Right atrium auricular region (tissue), 2 donors: ENCODE measurements around the gene FTL. TPM values are rescaled to one million over a fixed set of nuclear protein-coding genes. Genes with fewer than 3 reads are reported as not detected.

Experiments
- DNase-seq: peaks from one replicate; pipeline ENCODE4 v3.0.0-alpha.2; 2019; ENCODE audit warnings: low spot score
- H3K27ac ChIP-seq, 2 donors: fragments of 200-600 bp; sonication (generic); 1 replicate in 1 of 2; 2 replicates in 1 of 2; pipeline ENCODE4 v1.5.1; 2016 to 2019
- H3K27me3 ChIP-seq, 2 donors: fragments of 200-600 bp; sonication (generic); one replicate each; pipeline versions ENCODE4 v1.5.1 to v1.6.0; 2017 to 2019
- H3K36me3 ChIP-seq: fragments of 200-600 bp; sonication (generic); one replicate; pipeline ENCODE4 v1.5.1; 2016
- H3K4me1 ChIP-seq, 2 donors: fragments of 200-600 bp; sonication (generic); one replicate each; pipeline versions ENCODE4 v1.5.1 to v1.6.0; 2017 to 2019
- H3K4me3 ChIP-seq, 2 donors: fragments of 200-600 bp; sonication (generic); 1 replicate in 1 of 2; 2 replicates in 1 of 2; pipeline ENCODE4 v1.5.1; 2017 to 2019; ENCODE audit warnings: mild to moderate bottlenecking in 1 of 2, moderate library complexity in 1 of 2
- H3K9me3 ChIP-seq, 2 donors: fragments of 200-600 bp; sonication (generic); one replicate each; pipeline ENCODE4 v1.5.1; 2019
- total RNA-seq, 2 donors: library from RNA; depleted of rRNA; stranded (reverse); fragments of >200 nt; gene quantifications; one replicate each; pipeline ENCODE4 v1.1.0, GENCODE V29; 2016
- TF ChIP-seq, protein P1 (sequence below), 2 donors: fragments of 200-600 bp; sonication (generic); IDR thresholded peaks; one replicate each; pipeline ENCODE4 v1.5.1; 2019; ENCODE audit warnings: antibody characterized with exemption in 2 of 2

The FTL gene
- total RNA-seq, 2 donors from 2014 or later: 1,493 to 3,053 TPM

DNA sequence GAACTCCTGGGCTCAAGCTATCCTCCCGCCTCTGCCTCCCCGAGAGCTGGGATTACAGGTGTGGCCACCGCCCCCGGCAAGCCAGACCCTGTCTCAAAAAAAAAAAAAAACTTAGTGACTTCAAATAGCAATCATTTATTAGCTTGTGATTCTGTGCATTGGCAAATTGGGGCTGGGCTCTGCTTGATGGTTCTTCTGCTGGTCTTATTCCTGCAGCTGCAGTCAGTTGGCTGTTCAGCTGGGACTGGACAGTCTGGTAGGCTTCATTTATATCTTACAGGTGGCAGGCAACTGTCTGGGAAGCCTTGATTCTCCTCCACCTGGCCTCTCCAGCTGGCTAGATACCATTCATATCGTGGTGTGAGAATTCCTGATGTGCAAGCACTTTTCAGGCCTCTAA lies 24.2 kb upstream of the FTL start:
- Histone ChIP-seq H3K4me3 (no peak overlapping the region), H3K27ac (no peak overlapping the region), H3K36me3 (no peaks in the 10 kb centered on the region), H3K4me1 (no peaks in the 10 kb centered on the region), H3K9me3 (peaks cover 0 to 6% of the 10 kb centered on the region in 2 donors), H3K27me3 (no peaks in the 10 kb centered on the region)
- DNase-seq: no peak
- TF ChIP-seq, protein P1, sequence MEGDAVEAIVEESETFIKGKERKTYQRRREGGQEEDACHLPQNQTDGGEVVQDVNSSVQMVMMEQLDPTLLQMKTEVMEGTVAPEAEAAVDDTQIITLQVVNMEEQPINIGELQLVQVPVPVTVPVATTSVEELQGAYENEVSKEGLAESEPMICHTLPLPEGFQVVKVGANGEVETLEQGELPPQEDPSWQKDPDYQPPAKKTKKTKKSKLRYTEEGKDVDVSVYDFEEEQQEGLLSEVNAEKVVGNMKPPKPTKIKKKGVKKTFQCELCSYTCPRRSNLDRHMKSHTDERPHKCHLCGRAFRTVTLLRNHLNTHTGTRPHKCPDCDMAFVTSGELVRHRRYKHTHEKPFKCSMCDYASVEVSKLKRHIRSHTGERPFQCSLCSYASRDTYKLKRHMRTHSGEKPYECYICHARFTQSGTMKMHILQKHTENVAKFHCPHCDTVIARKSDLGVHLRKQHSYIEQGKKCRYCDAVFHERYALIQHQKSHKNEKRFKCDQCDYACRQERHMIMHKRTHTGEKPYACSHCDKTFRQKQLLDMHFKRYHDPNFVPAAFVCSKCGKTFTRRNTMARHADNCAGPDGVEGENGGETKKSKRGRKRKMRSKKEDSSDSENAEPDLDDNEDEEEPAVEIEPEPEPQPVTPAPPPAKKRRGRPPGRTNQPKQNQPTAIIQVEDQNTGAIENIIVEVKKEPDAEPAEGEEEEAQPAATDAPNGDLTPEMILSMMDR (IDR thresholded peaks at IDR 0.05): no peak

DNA sequence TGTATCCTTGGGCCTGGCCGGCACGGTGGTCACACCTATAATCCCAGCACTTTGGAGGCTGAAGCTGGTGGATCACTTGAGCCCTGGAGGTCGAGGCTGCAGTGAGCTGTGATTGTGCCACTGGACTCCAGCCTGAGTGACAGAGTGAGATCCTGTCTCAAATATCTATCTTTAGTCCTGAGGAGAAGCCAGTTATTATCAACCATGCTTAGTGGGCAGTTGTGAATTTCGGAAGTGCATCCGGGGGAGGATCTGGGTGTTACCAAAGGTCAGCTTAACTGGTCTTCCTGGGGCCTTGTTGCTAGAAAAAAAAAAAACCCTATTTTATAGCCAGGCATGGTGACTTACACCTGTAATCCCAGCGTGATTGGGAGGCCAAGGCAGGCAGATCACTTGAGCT lies 22.0 kb upstream of the FTL start:
- no peak for DNase-seq
- H3K27ac ChIP-seq: no peak overlapping the region

DNA sequence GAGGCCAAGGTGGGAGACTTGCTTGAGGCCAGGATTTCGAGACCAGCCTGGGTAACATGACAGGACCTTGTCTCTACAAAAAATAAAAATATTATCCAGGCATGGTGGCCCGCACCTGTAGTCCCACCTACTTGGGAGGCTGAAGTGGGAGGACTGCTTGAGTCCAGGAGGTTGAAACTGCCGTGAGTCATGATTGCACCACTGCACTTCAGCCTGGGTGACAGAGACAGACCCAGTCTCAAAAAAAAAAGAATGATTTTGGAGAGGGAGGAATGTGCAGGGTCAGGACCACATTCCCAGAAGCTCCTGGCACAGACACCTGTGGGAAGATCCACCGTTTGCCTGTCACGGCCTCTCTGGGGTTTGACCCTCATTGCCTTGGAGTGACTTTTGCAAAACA lies 19.7 kb upstream of the FTL start:
- no peak overlapping the region for H3K27ac ChIP-seq
- no peaks in the 10 kb centered on the region for H3K4me1 ChIP-seq
- H3K9me3 ChIP-seq: peaks cover 0 to 6% of the 10 kb centered on the region in 2 donors
- H3K27me3 ChIP-seq: no peaks in the 10 kb centered on the region
- TF ChIP-seq, protein P1 (IDR thresholded peaks at IDR 0.05): no peak
- no peaks in the 10 kb centered on the region for H3K36me3 ChIP-seq
- DNase-seq: no peak
- no peak overlapping the region for H3K4me3 ChIP-seq

More for the DNA sequence above, 22.0 kb upstream of the FTL start:
- no peak overlapping the region for H3K4me3 ChIP-seq
- H3K9me3 ChIP-seq: peaks cover 0 to 6% of the 10 kb centered on the region in 2 donors
- H3K27me3 ChIP-seq: no peaks in the 10 kb centered on the region
- no peaks in the 10 kb centered on the region for H3K36me3 ChIP-seq
- TF ChIP-seq, protein P1 (IDR thresholded peaks at IDR 0.05): no peak
- no peaks in the 10 kb centered on the region for H3K4me1 ChIP-seq

DNA sequence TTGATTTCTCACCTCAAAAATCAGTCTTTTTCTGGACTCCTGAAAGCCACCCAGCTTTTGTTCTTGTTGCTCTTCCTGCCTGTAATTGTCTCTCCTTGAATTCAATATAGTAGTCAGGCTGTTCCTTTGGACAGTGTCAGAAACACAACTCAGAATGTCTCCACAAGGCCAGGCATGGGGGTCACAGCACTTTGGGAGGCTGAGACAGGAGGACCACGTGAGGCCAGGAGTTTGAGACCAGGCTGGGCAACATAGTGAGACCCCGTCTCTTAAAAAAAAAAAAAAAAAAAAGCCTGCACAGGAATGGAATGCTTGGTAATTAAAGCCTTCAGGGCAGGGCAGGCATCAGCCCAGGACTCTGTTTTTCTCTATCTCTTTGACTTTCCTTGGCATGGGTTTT lies 19.3 kb upstream of the FTL start:
- H3K9me3 ChIP-seq: peaks cover 0 to 5% of the 10 kb centered on the region in 2 donors
- H3K27me3 ChIP-seq: no peaks in the 10 kb centered on the region
- DNase-seq: no peak
- H3K27ac ChIP-seq: no peak overlapping the region
- no peaks in the 10 kb centered on the region for H3K36me3 ChIP-seq
- H3K4me3 ChIP-seq: no peak overlapping the region
- H3K4me1 ChIP-seq: no peaks in the 10 kb centered on the region
- TF ChIP-seq, protein P1 (IDR thresholded peaks at IDR 0.05): no peak

DNA sequence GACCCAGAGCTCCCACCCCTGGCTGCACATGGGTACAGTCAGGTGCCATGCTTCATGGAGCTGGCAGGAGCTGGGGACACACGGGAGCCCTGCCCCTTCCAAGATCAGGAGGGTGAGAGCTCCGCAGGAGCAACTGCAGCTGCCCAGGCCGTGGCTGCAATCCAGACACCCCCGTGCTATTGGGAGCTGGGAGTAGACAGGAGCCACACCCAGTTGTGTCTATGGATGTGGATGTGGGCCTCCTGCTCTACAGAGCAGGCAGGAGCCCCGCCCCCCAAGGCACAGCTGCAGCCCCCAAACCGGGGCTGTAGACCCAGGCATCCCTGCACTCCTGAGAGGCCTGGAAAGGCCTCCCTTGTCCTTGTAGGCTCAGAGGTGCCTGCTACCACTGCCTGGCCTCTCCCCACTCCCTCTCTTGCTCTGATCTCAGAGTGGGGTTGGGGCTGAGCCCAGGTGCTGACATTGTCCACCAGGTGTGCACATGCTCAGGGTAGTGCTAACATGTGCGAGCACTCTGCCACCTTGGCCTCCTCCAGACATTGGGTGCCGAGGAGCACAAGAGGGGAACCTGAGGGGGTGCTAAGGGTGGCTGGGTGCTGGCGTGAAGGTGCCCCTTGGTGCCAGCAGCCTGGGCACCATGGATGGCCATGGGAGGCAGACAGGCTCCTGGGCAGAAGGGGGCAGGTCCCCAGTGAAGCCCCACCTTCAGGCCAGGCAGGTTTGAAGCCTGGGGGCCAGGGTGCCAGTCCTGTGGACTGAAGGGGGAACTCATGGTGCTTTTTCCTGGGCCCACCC lies 18.4 kb upstream of the FTL start:
- Histone ChIP-seq H3K4me3 (no peak overlapping the region), H3K27ac (no peak overlapping the region), H3K9me3 (no peaks in the 10 kb centered on the region), H3K27me3 (no peaks in the 10 kb centered on the region), H3K4me1 (no peaks in the 10 kb centered on the region), H3K36me3 (no peaks in the 10 kb centered on the region)
- TF ChIP-seq, protein P1 (IDR thresholded peaks at IDR 0.05): no peak
- DNase-seq: no peak

DNA sequence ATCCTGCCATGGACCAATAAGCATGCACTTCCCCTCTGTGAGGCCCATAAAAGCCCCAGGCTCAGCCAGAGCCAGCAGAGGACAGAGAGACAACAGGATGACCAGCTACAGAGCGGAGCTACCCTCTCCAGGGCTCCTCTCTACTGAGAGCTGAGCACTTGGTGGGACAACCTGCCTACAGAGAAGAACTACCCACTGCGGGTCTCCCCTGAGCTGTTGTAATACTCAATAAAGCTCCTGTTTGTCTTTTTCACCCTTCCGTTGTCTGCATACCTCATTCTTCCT lies 17.9 kb upstream of the FTL start:
- no peak overlapping the region for H3K4me3 ChIP-seq
- TF ChIP-seq, protein P1 (IDR thresholded peaks at IDR 0.05): no peak
- DNase-seq: no peak

More for the DNA sequence above, 17.9 kb upstream of the FTL start:
- Histone ChIP-seq H3K4me1 (no peaks in the 10 kb centered on the region), H3K27ac (no peak overlapping the region), H3K9me3 (no peaks in the 10 kb centered on the region), H3K27me3 (no peaks in the 10 kb centered on the region), H3K36me3 (no peaks in the 10 kb centered on the region)
